A673 (cell line): ENCODE data around the gene PUS10. TPM values are rescaled to one million over a fixed set of nuclear protein-coding genes. Genes with fewer than 3 reads are reported as not detected.

ENCODE experiments used
- BruUV-seq: library from RNA; stranded (reverse); fragments of 400-500 nt; replicated peaks from 2 replicates; lab custom pipeline; 2021; lab: Mats Ljungman, UMichigan
- CTCF ChIA-PET: fragments of 300-600 bp; sonication (Branson Sonifier 250); formaldehyde crosslinking; loops from one replicate; lab custom pipeline; 2022; ENCODE audit warnings: antibody characterized with exemption; lab: Charles Lee
- POLR2A ChIA-PET: fragments of 300-600 bp; sonication (Branson Sonifier 250); formaldehyde crosslinking; loops from one replicate; lab custom pipeline; 2022; ENCODE audit warnings: antibody characterized with exemption; ENCODE audit not compliant: low non-redundant PET; lab: Charles Lee
- DNase-seq: peaks from one replicate; pipeline ENCODE4 v3.0.0-alpha.2; 2015; ENCODE audit warnings: low spot score
- H3K27ac ChIP-seq: fragments of 200-600 bp; sonication (generic); 2 replicates; pipeline ENCODE4 v1.5.1; 2016; ENCODE audit warnings: mixed run types, low read depth, mild to moderate bottlenecking, mixed read lengths, antibody characterized with exemption, low read length; ENCODE audit not compliant: poor library complexity, severe bottlenecking
- H3K27me3 ChIP-seq: fragments of 200-600 bp; sonication (generic); replicated peaks from 2 replicates; pipeline ENCODE4 v1.6.1; 2017; ENCODE audit warnings: mixed run types, low read depth, mild to moderate bottlenecking, mixed read lengths, antibody characterized with exemption, low read length; ENCODE audit not compliant: insufficient read depth, poor library complexity
- H3K36me3 ChIP-seq: fragments of 200-600 bp; sonication (generic); 2 replicates; pipeline ENCODE4 v1.6.1; 2016; ENCODE audit warnings: mixed run types, mild to moderate bottlenecking, mixed read lengths, antibody characterized with exemption, low read length; ENCODE audit not compliant: insufficient read depth, poor library complexity, severe bottlenecking
- H3K4me1 ChIP-seq: fragments of 200-600 bp; sonication (generic); 2 replicates; pipeline ENCODE4 v1.6.1; 2017; ENCODE audit warnings: mixed run types, mild to moderate bottlenecking, mixed read lengths, antibody characterized with exemption, low read length; ENCODE audit not compliant: insufficient read depth, poor library complexity, severe bottlenecking
- H3K4me3 ChIP-seq: fragments of 200-600 bp; sonication (generic); 2 replicates; pipeline ENCODE4 v1.5.1; 2016; ENCODE audit warnings: low read depth, mixed run types, mild to moderate bottlenecking, mixed read lengths, low read length; ENCODE audit not compliant: poor library complexity, severe bottlenecking
- H3K9me3 ChIP-seq: fragments of 200-600 bp; sonication (generic); 2 replicates; pipeline ENCODE4 v1.6.1; 2016; ENCODE audit warnings: mixed run types, low read depth, mild to moderate bottlenecking, mixed read lengths, antibody characterized with exemption, low read length; ENCODE audit not compliant: poor library complexity, severe bottlenecking
- CTCF ChIP-seq: fragments of 300-800, 200-600 bp; sonication (generic); conservative IDR thresholded peaks from 2 replicates; pipeline ENCODE4 v1.5.1; 2017; ENCODE audit warnings: low read depth, mild to moderate bottlenecking, antibody characterized with exemption, low read length, moderate library complexity, mixed read lengths
- EZH2 ChIP-seq: fragments of 200-600 bp; sonication (generic); IDR thresholded peaks from 2 replicates; pipeline ENCODE4 v1.6.1; 2017; ENCODE audit warnings: borderline replicate concordance, low read depth, mild to moderate bottlenecking, mixed read lengths, antibody characterized with exemption, low read length; ENCODE audit not compliant: poor library complexity, severe bottlenecking
- intact Hi-C: fragments of 100-400 bp; cut with micrococcal nuclease; formaldehyde crosslinking; loops from one replicate; pipeline ENCODE4 v1.10.0; 2022; ENCODE audit not compliant: unreplicated experiment
- total RNA-seq: library from RNA; stranded (reverse); gene quantifications from 2 replicates; pipeline ENCODE4 v1.2.3, GENCODE V29; 2021

The PUS10 gene
- total RNA-seq, 1 experiment from 2014 or later, result 4.2 TPM

- Histone ChIP-seq H3K27me3 (no peaks in the 10 kb centered on the region), H3K9me3 (no peaks in the 10 kb centered on the region), H3K4me1 (peaks cover 16% of the 10 kb centered on the region), H3K36me3 (peaks cover 30% of the 10 kb centered on the region), H3K27ac (peak overlapping the region; percentile 8), H3K4me3 (no peak overlapping the region)
- intact Hi-C loops, result no loop called here
- DNase-seq, result peak; percentile 4
- ChIA-PET POLR2A (no interaction called here), CTCF (no interaction called here)
- TF ChIP-seq CTCF (no peak), EZH2 (no peak)
- BruUV-seq, result no TSS peak
Observed at GRCh38 chr2:61045999-61046398, 27.9 kb upstream of the PUS10 start.

- ChIA-PET CTCF (no interaction called here), POLR2A (no interaction called here)
- Histone ChIP-seq H3K4me3 (no peak overlapping the region), H3K27me3 (no peaks in the 10 kb centered on the region), H3K4me1 (peaks cover 16% of the 10 kb centered on the region), H3K27ac (peak overlapping the region; percentile 8), H3K9me3 (no peaks in the 10 kb centered on the region), H3K36me3 (peaks cover 27% of the 10 kb centered on the region)
- TF ChIP-seq CTCF, result no peak
- TF ChIP-seq EZH2, result no peak
- no TSS peak for BruUV-seq
- intact Hi-C loops, result no loop called here
- peak; percentile 11 for DNase-seq
Observed at GRCh38 chr2:61045226-61045625, 27.2 kb upstream of the PUS10 start.

- CTCF ChIA-PET, result no interaction called here
- Histone ChIP-seq H3K27me3 (no peaks in the 10 kb centered on the region), H3K4me1 (peaks cover 16% of the 10 kb centered on the region), H3K36me3 (peaks cover 27% of the 10 kb centered on the region), H3K4me3 (no peak overlapping the region), H3K9me3 (no peaks in the 10 kb centered on the region), H3K27ac (no peak overlapping the region)
- BruUV-seq, result no TSS peak
- DNase-seq, result peak; percentile 48
- intact Hi-C loops, result no loop called here
- POLR2A ChIA-PET, result no interaction called here
- TF ChIP-seq CTCF, result no peak
- TF ChIP-seq EZH2, result no peak
Observed at GRCh38 chr2:61044636-61045035, 26.6 kb upstream of the PUS10 start.
